Colonic mucosa (tissue), 4 donors: ENCODE measurements around the gene GARS1. TPM values are rescaled to one million over a fixed set of nuclear protein-coding genes. Genes with fewer than 3 reads are reported as not detected.
"Not testable (repeated sequence)": the region's sequence is repeated elsewhere in the genome, so short reads cannot be mapped to it uniquely, and the experiment has no call there.

Experiments
- DNase-seq: peaks from one replicate; pipeline ENCODE4 v3.0.0-alpha.2; 2020
- H3K27ac ChIP-seq: fragments of 200-600 bp; one replicate; pipeline ENCODE4 v1.8.0; 2021
- H3K27me3 ChIP-seq: fragments of 200-600 bp; one replicate; pipeline ENCODE4 v1.8.0; 2021
- H3K36me3 ChIP-seq: fragments of 200-600 bp; one replicate; pipeline ENCODE4 v1.8.0; 2021
- H3K4me1 ChIP-seq: fragments of 200-600 bp; one replicate; pipeline ENCODE4 v1.8.0; 2021; ENCODE audit warnings: mild to moderate bottlenecking
- H3K4me3 ChIP-seq: fragments of 200-600 bp; one replicate; pipeline ENCODE4 v1.8.0; 2021
- H3K9ac ChIP-seq, 2 donors: one replicate each; pipeline ENCODE4 v1.7.0; 2013; ENCODE audit warnings: control low read depth in 2 of 2, low read depth in 2 of 2, low read length in 2 of 2
- H3K9me3 ChIP-seq: fragments of 200-600 bp; one replicate; pipeline ENCODE4 v1.8.0; 2021
- intact Hi-C: fragments of 100-400 bp; cut with DNase I; formaldehyde crosslinking; loops from one replicate; pipeline ENCODE4 v1.14.1; 2022
- total RNA-seq, 2 donors: library from RNA; stranded (reverse); fragmentation: NEBNext Ultra II Directional in 1 of 2; extraction: Animal tissue kit (Norgen Biotek cat#: 25700) in 1 of 2; gene quantifications; one replicate each; pipeline ENCODE4 v1.2.1, GENCODE V29; 2021
- TF ChIP-seq, protein P1 (sequence below): fragments of 200-600 bp; IDR thresholded peaks from one replicate; pipeline ENCODE4 v1.8.0; 2022; ENCODE audit warnings: antibody characterized with exemption, mild to moderate bottlenecking
- donor health status: healthy.
- donor health status: DM: no; HTN: no; CAD: no.
- donor health status: DM: no; HTN: no; CAD: no.

The GARS1 gene
- total RNA-seq, 2 donors from 2014 or later, result 90.9 to 144 TPM

DNA sequence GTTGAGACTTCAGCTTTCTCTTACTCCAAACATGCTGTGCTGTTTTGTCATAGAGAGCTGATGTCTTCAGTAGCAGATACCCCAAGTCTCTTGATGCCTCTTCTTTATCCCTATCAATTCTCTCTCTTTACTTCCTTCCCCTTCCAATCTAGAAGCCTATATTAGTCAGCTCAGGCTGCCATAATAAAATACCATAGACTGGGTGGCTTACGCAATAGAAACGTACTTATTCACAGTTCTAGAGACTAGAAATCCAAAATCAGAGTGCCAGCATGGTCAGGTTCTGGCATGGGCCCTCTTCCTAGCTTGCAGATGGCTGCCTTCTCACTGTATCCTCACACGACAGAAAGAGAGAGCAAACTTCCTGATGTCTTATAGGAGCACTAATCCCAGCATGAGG, 9.0 kb upstream of the GARS1 start:
- Histone ChIP-seq H3K36me3 (no peaks in the 10 kb centered on the region), H3K9ac (no peak overlapping the region), H3K9me3 (no peaks in the 10 kb centered on the region), H3K27me3 (no peaks in the 10 kb centered on the region), H3K27ac (no peak overlapping the region), H3K4me1 (no peaks in the 10 kb centered on the region), H3K4me3 (no peak overlapping the region)
- intact Hi-C loops, result no loop called here
- TF ChIP-seq, protein P1, sequence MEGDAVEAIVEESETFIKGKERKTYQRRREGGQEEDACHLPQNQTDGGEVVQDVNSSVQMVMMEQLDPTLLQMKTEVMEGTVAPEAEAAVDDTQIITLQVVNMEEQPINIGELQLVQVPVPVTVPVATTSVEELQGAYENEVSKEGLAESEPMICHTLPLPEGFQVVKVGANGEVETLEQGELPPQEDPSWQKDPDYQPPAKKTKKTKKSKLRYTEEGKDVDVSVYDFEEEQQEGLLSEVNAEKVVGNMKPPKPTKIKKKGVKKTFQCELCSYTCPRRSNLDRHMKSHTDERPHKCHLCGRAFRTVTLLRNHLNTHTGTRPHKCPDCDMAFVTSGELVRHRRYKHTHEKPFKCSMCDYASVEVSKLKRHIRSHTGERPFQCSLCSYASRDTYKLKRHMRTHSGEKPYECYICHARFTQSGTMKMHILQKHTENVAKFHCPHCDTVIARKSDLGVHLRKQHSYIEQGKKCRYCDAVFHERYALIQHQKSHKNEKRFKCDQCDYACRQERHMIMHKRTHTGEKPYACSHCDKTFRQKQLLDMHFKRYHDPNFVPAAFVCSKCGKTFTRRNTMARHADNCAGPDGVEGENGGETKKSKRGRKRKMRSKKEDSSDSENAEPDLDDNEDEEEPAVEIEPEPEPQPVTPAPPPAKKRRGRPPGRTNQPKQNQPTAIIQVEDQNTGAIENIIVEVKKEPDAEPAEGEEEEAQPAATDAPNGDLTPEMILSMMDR, result no peak
- no peak for DNase-seq

DNA sequence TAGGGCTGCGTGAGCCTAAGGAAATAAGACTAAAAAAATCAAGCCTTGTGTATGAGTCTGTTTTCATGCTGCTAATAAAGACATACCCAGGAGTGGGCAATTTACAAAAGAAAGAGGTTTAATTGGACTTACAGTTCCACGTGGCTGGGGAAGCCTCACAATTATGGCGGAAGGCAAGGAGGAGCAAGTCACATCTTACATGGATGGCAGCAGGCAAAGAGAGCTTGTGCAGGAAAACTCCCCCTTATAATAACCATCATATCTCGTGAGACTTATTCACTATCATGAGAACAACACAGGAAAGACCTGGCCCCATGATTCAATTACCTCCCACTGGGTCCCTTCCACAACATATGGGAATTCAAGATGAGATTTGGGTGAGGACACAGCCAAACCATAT, 7.1 kb upstream of the GARS1 start:
- H3K36me3 ChIP-seq, H3K27me3 ChIP-seq, DNase-seq, H3K9me3 ChIP-seq, H3K9ac ChIP-seq, H3K27ac ChIP-seq, H3K4me1 ChIP-seq, intact Hi-C loops, H3K4me3 ChIP-seq: not testable (repeated sequence)

DNA sequence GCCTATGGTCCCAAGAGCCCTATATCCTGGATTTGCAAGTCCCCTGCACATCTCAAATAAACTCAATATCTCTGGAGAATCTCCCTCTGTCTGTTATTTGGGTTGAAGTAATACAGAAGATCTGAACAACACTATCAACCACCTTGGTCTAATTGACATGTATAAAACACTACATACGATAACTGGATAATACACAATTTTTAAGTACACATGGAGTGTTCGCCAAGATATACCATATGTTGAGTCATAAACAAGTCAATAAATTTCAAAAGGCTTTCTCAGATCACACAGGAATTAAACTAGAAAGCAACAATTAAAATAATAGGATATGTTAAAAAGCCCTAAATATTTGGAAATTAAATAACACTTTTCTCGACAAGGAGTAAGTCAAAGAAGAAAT, 5.6 kb upstream of the GARS1 start:
- TF ChIP-seq, protein P1, result no peak
- Histone ChIP-seq H3K4me3 (no peak overlapping the region), H3K4me1 (no peaks in the 10 kb centered on the region), H3K27ac (no peak overlapping the region), H3K9ac (no peak overlapping the region), H3K27me3 (no peaks in the 10 kb centered on the region), H3K36me3 (no peaks in the 10 kb centered on the region), H3K9me3 (no peaks in the 10 kb centered on the region)
- no peak for DNase-seq
- intact Hi-C loops, result no loop called here

DNA sequence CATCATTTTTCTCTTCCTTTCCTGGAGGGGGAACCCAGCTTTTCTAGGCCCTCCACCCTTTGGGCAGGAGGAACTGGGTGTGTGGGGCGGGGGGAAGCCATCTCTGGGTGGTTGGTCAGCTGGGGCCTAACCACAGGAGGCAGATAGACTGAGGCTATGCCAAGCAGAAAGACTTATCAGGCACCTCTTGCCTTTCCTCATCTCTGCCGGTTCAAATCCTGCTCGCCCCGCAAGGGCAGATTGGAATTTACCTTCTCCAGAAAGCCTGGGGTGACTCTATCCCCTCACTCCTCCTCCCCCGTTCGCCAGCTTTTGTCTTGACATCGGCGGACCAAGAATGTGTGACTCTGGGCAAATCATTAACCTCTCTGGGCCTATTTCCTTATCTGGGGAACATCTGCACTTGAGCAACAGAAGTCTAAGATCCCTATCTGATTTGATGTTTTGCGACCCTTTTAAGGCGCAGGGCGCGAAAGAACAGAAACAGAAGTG, 584 bp upstream of the GARS1 start:
- peak overlapping the region; percentile 81 for H3K4me3 ChIP-seq
- H3K27me3 ChIP-seq, result no peaks in the 10 kb centered on the region
- peak; percentile 62 for DNase-seq
- TF ChIP-seq, protein P1, result no peak
- no peaks in the 10 kb centered on the region for H3K9me3 ChIP-seq
- peak overlapping the region; percentile 96 to 98 for H3K9ac ChIP-seq
- H3K27ac ChIP-seq, result peak overlapping the region; percentile 88
- intact Hi-C loops, result no loop called here
- peaks cover 6% of the 10 kb centered on the region for H3K4me1 ChIP-seq
- H3K36me3 ChIP-seq, result no peaks in the 10 kb centered on the region

DNA sequence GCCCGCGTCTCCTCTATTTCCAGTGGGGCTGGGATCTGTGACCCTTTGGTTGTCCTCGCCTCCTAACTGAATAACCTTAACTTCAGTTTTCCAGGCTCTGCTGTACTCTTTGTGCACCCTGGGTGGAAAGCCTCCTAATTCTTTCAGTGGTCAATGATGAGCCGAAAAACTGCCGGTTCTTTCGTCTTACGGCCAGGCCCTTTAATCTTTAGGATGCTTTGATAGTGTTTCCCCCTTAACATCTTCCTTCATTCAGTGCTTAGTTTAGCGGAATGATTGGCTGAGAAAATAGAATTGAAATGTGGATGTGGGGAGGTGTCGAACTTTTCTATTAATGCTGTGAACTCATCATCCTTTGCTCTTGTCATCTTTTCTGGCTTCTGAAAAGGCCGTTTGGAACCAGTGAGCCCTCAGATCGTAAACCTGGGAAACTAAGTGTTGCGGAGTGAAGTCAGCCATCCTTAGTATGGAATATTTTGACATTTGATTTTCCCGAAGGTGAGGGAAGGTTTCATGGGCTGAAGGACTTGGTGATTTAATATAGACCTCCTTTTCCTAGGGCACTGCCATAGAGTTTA, 847 bp downstream of the GARS1 start:
- DNase-seq, result peak; percentile 20

More for the DNA sequence above, 847 bp downstream of the GARS1 start:
- H3K9me3 ChIP-seq, result no peaks in the 10 kb centered on the region
- peak overlapping the region; percentile 88 for H3K27ac ChIP-seq
- H3K9ac ChIP-seq, result peak overlapping the region; percentile 96 to 98
- peak overlapping the region; percentile 81 for H3K4me3 ChIP-seq
- intact Hi-C loops, result no loop called here
- TF ChIP-seq, protein P1, result no peak
- H3K27me3 ChIP-seq, result no peaks in the 10 kb centered on the region
- H3K36me3 ChIP-seq, result no peaks in the 10 kb centered on the region
- H3K4me1 ChIP-seq, result peaks cover 6% of the 10 kb centered on the region
